Urothelium cell line (cell line): ENCODE data around the gene MT1HL1.
"Not testable (repeated sequence)": the region's sequence is repeated elsewhere in the genome, so short reads cannot be mapped to it uniquely, and the experiment has no call there.

ENCODE experiments used
- DNase-seq: peaks from one replicate; pipeline ENCODE4 v3.0.0; 2011; ENCODE audit warnings: low spot score, mixed read lengths
- FAIRE-seq: peaks from 2 replicates; lab custom pipeline; 2011; peaks lifted over from hg19 to GRCh38; lab: Jason Lieb, UNC

The MT1HL1 gene

GRCh38 chr1:237018896-237019295 is 14.7 kb upstream of the MT1HL1 start:
- no peak for FAIRE-seq
- no peak for DNase-seq

- FAIRE-seq (no peak), DNase-seq (no peak)
Observed at GRCh38 chr1:237016626-237017025, 12.4 kb upstream of the MT1HL1 start.

GRCh38 chr1:237013608-237014007 is 9.4 kb upstream of the MT1HL1 start:
- no peak for DNase-seq
- no peak for FAIRE-seq

- FAIRE-seq, result no peak
- peak; percentile 84 for DNase-seq
Observed at GRCh38 chr1:237012788-237013383, 8.6 kb upstream of the MT1HL1 start.

- FAIRE-seq (no peak), DNase-seq (no peak)
Observed at GRCh38 chr1:237012361-237012760, 8.1 kb upstream of the MT1HL1 start.

GRCh38 chr1:237011432-237011831 is 7.2 kb upstream of the MT1HL1 start:
- FAIRE-seq (no peak), DNase-seq (no peak)

- DNase-seq (no peak), FAIRE-seq (no peak)
Observed at GRCh38 chr1:237009611-237010010, 5.4 kb upstream of the MT1HL1 start.

GRCh38 chr1:237007147-237007881 is 3.1 kb upstream of the MT1HL1 start:
- no peak for FAIRE-seq
- DNase-seq, result no peak

- peak; percentile 5 for FAIRE-seq
- no peak for DNase-seq
Observed at GRCh38 chr1:237005674-237006073, 1.4 kb upstream of the MT1HL1 start.

- DNase-seq, result no peak
- no peak for FAIRE-seq
Observed at GRCh38 chr1:237003516-237003915, 725 bp downstream of the MT1HL1 start.

GRCh38 chr1:237000191-237000590 is 4.0 kb downstream of the MT1HL1 start:
- FAIRE-seq, result no peak
- no peak for DNase-seq

GRCh38 chr1:236998546-236998945 is 5.7 kb downstream of the MT1HL1 start:
- FAIRE-seq (no peak), DNase-seq (no peak)

GRCh38 chr1:236997882-236998281 is 6.4 kb downstream of the MT1HL1 start:
- DNase-seq, result no peak
- no peak for FAIRE-seq

GRCh38 chr1:236997361-236997760 is 6.9 kb downstream of the MT1HL1 start:
- DNase-seq (no peak), FAIRE-seq (no peak)

- no peak for DNase-seq
- no peak for FAIRE-seq
Observed at GRCh38 chr1:236994450-236994849, 9.8 kb downstream of the MT1HL1 start.

GRCh38 chr1:236992449-236992848 is 11.8 kb downstream of the MT1HL1 start:
- DNase-seq (no peak), FAIRE-seq (no peak)

- DNase-seq (no peak), FAIRE-seq (no peak)
Observed at GRCh38 chr1:236990052-236990445, 14.2 kb downstream of the MT1HL1 start.

- no peak for FAIRE-seq
- DNase-seq, result no peak
Observed at GRCh38 chr1:236989290-236990051, 14.8 kb downstream of the MT1HL1 start.

- DNase-seq, result no peak
- no peak for FAIRE-seq
Observed at GRCh38 chr1:236983818-236984217, 20.4 kb downstream of the MT1HL1 start.

- DNase-seq (no peak), FAIRE-seq (no peak)
Observed at GRCh38 chr1:236982380-236982779, 21.9 kb downstream of the MT1HL1 start.

- FAIRE-seq, DNase-seq: not testable (repeated sequence)
Observed at GRCh38 chr1:236981431-236981830, 22.8 kb downstream of the MT1HL1 start.

- DNase-seq (peak; percentile 18), FAIRE-seq (no peak)
Observed at GRCh38 chr1:236980673-236981072, 23.6 kb downstream of the MT1HL1 start.
